Stimulated activated CD4-positive, alpha-beta T cell treated with anti-CD3 and anti-CD28 coated beads, Interleukin-1b, Interleukin-23, amount 100 ng/mL, for 4 hours (primary cell): Measurements from ENCODE around the gene RABGAP1L.
"Not testable (repeated sequence)": the region's sequence is repeated elsewhere in the genome, so short reads cannot be mapped to it uniquely, and the experiment has no call there.

Experiments used
- DNase-seq, 2 donors: peaks; one replicate each; pipeline ENCODE4 v3.0.0-alpha.2; 2020; ENCODE audit warnings: low read depth in 2 of 2

RABGAP1L gene

DNA sequence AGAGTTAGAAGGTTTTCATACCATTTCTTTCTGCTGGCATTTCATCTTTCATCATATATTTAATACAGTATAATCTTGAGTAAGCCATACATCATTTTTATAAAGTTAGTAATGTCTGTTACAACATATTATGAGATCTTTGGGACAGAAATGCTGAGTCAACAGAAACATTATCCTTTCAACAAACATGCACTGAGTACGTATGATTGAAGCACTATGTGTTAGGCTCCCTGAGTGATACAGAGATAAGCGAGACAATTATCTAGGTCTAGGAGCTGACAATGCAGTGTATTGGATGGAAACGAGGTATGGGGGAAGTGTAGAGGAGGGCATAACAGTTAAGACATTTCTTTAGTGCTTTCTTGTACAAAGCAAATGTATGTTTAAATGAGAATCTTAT lies 268.7 kb downstream of the RABGAP1L start:
- DNase-seq: no peak

DNA sequence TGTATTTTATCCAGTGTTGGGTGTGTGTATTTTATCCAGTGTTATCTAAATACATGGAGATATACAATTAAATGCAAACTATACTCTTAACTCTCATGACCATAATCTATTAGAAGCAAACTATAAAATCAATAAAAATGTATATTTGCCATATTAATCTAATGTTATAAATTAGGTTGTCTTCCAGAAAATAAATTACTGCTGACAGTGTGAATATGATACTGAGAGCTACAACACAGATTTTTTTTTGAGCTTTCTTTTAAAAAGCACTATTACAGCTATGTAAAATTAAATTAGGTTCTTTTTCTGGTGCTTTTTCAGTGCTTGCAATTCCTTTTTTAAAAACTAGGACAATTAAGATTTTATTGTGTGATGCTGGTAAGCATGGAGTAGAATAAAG lies 269.4 kb downstream of the RABGAP1L start:
- no peak for DNase-seq

DNA sequence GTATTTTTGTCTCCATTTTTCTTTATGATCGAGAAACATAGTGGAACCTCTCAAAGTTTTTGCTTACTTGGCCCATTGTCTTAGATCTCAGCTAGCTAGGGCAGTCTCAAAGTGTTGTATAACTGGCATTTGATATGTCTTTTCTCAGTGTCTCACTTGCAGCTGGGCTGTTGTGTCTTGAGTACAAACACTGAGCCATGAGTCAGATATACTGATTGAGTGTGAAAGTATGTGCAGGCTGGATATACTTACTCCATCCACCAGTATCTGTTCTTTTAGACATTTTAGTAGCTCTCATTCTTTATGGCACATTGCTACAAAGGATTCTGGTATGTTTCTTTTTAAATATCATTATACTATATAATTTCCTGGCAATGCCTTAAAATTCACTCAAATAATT lies 274.1 kb downstream of the RABGAP1L start:
- no peak for DNase-seq

DNA sequence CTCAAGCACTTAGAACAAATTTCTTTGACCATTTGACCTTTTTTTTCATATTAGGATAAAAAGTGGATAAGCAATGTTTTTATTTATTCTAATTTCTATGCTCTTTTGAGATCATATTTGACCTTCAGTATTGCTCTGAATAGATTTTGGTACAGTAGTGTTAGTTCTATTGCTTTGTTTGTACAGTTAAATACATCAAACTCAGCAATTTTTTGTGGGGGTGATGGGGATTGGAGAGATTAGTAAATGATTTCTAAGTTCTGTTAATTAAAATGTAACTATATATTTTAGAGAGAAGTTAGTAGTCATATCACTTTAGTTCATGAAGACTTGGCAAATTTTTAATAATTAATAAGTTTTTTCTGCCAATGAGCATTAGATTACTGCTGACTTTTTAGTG lies 286.0 kb downstream of the RABGAP1L start:
- DNase-seq: no peak

DNA sequence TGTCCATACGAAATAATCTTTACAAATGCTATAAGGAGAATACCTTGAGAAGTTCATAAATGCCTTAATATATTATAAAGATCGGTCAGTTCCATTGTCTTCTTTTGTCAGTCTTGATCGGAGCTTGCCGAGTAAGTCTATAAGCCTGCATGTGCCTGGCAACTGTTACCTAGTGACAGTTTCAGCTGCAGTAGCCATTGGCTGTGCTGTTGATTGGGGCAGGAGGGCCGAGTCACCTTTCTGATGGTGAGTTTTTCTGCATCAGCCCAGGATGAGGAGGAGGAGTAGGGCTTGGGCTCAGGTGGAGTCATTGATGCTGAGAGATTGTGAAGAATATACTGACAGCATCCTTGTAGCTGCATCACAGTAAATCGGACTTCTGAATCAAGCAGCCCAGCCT lies 286.5 kb downstream of the RABGAP1L start:
- DNase-seq: no peak

DNA sequence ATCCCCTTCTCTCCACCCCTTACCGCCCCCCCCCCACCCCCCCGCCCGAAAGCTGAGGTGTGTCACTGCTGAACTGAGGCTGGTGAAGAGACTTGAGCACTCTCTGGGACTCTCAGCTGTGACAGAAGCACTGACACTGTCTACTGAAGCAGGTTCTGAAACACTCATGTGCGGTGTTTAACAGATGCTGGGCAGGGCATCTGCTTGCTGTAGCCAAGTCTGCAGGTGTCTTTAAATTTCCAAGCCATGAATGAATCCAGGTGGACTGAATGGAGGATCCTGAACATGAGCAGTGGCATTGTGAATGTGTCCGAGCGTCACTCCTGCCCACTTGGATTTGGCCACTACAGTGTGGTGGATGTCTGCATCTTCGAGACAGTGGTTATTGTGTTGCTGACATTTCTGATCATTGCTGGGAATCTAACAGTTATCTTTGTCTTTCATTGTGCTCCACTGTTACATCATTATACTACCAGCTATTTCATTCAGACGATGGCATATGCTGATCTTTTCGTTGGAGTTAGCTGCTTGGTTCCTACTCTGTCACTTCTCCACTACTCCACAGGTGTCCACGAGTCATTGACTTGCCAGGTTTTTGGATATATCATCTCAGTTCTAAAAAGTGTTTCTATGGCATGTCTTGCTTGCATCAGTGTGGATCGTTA lies 288.7 kb downstream of the RABGAP1L start, which contains the start of gene GPR52:
Gene GPR52, plus strand, starts transcription at position 99 of the 665 bp plus-strand sequence. Its CDS starts 148 bp downstream, at position 247.
- DNase-seq: no peak

DNA sequence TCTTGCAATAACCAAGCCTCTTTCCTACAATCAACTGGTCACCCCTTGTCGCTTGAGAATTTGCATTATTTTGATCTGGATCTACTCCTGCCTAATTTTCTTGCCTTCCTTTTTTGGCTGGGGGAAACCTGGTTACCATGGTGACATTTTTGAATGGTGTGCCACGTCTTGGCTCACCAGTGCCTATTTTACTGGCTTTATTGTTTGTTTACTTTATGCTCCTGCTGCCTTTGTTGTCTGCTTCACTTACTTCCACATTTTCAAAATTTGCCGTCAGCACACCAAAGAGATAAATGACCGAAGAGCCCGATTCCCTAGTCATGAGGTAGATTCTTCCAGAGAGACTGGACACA lies 289.2 kb downstream of the RABGAP1L start:
- DNase-seq: no peak

DNA sequence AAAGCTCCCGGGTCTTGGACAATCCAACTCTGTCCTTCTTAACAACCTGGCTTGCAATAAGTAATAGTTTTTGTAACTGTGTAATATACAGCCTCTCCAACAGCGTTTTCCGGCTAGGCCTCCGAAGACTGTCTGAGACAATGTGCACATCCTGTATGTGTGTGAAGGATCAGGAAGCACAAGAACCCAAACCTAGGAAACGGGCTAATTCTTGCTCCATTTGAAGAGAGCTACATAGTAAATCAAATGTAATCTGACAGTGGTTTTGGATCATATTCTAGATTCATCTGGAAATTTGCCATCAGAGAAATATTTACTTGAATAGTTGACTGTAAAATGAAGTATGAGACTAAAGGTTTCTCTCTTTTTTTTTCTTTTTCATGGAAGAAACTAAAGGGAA lies 289.7 kb downstream of the RABGAP1L start:
- no peak for DNase-seq

DNA sequence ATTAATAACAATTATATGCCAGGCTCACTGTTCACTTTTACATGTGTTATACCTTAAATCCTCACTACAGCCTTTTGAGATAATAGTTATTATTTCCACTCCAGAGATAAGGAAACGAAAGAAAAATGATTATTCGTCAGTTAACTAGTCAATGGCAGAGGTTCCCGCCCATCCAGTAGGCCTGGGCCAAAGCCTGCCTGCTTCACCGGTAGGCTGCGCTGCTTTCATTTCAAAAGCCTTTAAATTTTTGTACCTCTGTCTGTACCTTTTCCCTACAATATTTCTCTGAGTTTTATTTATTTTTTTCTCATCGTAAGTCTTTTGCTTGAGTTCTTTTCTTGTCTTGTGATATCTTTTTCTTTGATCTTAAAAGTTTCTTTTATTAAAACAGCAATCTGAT lies 292.1 kb downstream of the RABGAP1L start:
- no peak for DNase-seq

DNA sequence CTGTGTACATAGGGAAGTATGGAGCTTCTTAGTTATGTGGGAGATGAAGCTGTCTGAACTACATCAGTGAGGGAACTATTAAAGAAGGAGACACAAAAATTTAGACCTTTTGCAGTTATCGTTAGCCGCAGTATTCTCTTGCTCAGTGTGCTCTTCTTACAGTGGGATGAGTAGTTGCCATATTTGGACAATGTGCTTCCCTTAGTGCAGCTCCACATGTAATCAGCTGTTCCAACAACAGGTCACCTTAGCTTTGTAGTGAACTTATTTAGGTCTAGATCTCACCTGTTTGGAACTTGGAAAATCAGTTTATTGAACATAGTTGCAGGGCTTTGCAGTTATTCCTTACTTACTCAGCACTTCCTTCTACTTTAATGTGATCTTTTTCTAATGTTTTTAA lies 306.5 kb downstream of the RABGAP1L start:
- DNase-seq: no peak

DNA sequence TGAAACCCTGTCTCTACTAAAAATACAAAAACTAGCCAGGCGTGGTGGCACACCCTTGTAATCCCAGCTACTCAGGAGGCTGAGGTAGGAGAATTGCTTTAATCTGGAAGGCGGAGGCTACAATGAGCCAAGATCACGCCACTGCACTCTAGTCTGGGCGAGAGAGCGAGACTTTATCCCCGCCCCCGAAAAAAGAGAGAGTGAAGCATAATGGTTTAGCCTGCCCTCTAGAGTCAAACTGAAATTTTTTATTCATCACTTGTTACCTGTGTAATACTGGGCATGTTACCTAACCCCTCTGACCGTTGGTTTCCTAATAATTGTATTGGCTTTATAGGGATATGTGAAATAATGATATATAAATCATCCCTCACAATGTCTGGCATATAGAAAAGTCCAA lies 307.3 kb downstream of the RABGAP1L start:
- no peak for DNase-seq

DNA sequence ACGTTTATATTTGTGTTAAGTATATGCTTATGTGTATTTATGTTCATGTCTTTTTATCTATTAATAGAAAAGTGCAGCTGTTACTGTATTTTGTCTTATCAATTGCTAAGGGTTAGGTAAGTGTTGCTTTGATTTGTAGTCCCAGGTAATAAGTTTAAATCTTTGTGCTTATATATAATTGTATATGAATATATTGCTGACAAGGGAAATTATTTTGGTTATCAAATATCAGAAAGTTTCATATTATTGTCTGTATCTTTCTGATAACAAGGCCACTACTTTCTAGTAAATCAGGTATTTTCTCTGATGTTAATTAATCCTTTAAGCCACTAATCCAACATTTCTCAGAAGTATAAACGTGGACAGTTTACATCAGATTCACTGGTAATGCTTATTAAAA lies 309.7 kb downstream of the RABGAP1L start:
- DNase-seq: no peak

DNA sequence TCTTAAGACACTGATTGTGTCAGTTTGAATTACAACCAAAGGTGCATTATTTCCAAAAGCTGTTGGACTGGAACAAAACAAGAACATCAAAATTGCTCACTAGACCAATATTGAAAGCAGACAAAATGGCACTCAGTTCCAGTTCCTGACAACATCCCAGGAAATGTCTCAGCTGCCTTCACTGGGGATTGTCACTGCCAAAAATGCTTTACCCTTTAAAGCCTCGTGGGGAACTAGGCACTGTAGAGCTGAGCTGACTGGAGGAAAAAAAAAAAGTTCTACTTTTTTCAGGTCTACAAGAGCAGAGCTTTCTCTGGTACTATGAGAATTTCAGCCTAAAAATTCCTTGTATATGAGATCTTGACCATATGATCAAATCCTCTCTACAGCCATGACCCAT lies 310.4 kb downstream of the RABGAP1L start:
- DNase-seq: no peak

DNA sequence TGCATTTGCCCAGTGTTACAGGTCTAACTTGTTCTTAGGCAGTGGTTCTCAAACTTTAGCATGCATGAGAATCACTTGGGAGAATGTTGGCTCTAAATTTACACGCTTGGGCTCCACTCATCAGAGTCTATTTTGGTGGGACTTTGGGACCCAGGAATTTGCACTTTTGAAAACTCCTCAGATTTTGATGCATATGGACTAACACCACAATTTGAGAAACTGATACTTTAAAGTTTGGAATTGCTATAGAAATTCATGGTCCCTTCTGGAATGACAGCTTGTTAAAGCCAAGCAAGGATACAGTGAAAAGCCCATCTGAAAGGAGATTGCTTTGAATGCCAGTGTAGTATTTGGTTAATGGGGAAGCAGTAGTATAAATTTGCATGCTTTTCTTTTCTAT lies 320.0 kb downstream of the RABGAP1L start:
- no peak for DNase-seq

DNA sequence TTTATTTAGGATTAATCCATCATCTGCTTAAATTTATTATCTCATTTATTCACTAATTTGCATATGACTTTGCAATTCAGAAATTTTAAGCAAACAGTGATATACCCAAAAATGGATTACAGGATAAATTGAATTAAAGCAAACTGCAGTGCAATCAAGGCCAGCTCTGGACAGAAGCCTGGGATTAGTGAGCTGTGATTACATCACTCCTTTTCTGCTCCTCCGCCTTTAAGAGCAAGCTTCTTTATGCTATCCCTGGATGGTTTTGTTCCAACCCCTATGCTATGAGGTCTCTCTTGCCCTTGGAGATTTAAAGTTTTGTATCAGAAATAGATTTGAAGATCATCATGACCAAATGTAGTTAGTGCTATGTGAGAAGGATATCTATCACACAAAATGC lies 321.0 kb downstream of the RABGAP1L start:
- DNase-seq: no peak

DNA sequence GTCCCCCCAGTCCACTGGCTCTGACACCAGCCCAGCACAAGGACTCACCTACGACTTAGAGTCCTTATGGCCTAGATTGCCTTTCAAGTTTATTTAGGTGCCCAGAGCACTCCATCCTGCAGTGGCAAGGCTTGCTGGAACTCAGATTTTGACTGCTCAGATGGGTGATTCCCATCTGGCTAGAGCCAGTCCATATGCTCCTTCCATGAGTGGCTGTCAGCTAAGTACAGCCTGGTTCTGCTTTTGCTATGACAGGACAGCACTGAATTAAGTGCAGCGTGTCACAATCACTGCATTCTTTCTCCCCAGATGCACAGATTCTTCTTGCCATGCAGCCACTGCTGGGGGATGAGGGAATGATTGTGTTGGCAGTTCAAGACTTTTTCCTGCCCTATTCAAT lies 332.3 kb downstream of the RABGAP1L start:
- no peak for DNase-seq

DNA sequence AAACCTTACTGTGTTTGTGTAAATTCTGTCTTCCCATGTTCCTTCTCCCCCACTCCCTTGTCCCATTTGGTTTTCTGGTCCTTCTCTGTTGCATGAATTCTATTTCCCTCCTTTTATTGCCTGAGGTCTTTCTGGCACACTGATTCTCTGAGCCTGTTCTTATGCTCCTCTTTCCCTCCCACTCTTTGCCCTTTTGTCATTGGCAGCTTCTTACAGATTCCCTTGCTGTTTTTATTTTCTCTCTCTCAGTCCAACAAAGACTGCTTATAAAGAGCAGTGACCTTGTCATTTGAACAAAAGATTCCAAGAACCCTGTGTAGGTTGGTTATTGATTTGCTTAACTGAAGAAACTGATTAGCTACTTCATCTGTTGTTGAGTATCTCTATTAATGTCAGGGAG lies 338.2 kb downstream of the RABGAP1L start:
- no peak for DNase-seq

DNA sequence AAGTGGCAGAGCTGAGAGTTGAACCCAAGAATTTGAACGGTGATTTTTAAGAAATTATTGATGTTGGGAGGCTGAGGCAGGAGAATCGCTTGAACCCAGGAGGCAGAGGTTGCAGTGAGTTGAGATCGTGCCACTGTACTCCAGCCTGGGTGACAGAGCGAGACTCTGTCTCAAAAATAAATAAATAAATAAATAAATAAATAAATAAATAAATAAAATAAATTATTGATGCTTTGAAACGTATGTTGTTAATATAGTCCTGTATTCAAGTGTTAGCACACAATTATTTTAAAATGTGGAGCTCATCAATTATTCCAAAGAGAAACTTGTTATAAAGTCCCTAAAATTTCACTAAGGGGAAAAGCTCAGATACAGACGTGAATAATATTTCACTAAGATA lies 357.4 kb downstream of the RABGAP1L start:
- DNase-seq: not testable (repeated sequence)

DNA sequence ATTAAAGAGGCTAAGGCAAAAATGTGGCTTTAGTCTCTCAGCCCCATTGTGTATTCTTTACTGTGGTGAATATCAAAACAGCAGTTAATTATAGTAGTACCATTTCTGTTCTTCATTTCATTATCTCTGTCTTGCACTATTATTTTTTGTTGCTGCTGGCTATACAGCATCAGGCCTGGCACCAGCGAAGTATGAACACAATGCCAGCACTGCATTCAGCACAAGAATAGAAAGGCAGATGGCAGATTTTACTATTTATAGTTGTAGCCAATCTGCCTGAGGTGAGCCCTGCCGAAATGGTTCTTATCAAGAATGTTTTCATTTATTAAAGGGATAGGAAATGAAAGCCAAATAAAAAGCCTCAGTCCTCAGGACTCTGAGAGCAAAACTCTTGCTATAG lies 360.5 kb downstream of the RABGAP1L start:
- no peak for DNase-seq

DNA sequence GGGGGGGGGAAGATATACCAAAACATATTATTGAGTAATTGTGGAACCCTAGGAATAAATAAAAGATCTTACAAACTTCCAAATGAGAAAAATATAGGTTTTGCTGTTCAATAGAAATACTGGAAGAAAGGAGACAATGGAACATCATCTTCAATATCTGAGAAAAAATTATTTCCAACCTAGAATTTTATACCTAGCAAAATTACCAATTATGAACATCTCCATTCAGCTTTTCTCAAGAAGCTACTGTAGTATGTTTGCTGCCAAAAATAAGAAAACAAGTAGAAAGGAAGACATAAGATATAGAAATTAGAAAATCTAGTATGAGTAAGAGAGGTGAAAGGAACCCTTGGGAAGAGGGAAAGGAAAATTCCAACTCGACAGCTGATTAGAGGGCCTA lies 372.4 kb downstream of the RABGAP1L start:
- DNase-seq: no peak

DNA sequence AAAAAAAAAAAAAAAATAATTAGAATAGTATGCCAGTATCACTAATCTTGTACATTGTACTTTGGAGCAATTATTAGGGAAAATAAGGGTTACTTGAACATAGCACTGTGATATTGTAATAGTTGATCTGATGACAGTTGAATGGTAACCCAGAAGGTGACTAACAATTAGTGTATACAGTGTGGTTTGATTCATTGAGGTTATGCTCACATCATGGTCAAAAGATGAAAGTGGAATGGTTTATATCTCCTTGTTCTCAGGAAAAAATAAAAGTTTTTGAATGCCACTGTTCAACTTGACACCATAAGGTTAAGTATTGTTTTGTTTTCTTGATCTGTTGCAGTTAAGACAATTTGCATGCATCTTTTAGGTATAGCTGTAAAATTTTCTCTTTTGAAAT lies 375.5 kb downstream of the RABGAP1L start:
- no peak for DNase-seq

DNA sequence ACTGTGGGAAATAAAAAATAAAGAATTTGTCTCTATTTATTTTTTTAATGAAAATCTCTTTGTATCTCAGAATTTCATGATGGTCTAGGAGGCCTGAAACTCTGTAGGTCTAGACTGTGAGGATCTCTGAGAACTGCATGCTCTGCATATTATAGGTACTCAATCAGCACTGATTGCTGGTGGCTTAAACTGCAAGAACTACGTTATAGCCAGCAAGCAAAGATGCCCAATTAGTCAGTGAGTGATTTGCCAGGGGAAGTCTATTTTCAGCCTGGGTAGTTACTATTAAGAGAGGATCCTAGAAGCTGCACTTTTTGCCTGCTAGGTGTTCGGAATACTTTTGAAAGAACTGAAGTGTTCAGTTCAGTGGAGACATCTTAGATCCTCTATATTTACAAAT lies 375.9 kb downstream of the RABGAP1L start:
- DNase-seq: no peak

DNA sequence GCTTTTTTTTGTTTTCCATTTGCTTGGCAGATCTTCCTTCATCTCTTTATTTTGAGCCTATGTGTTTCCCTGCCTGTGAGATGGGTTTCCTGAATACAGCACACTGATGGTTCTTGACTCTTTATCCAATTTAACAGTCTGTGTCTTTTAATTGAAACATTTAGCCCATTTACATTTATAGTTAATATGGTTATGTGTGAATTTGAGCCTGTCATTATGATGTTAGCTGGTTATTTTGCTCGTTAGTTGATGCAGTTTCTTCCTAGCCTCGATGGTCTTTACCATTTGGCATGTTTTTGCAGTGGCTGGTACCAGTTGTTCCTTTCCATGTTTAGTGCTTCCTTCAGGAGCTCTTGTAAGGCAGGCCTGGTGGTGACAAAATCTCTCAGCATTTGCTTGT lies 384.1 kb downstream of the RABGAP1L start:
- not testable (repeated sequence) for DNase-seq

DNA sequence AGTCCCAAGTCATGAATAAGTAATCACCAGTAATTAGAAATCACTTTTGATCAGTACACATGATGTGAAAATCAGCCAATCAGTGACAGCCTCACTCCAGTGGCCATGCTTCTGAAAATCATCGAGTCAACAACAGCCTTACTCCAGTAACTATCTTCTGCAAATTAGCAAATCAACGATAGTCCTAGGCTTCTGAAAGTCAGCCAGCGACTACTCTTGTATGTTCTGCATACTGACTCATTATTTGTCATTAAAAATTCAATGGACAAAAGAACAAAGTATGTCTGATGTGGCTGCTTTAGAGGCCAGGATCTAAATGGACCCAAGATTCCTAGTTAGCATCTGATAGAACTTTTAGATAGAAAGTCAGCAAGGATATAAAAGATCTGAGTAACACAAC lies 391.0 kb downstream of the RABGAP1L start:
- DNase-seq: no peak
